IMR-90 (cell line): ENCODE results near the gene PHF21A.

ENCODE experiments used
- BHLHE40 ChIP-seq: fragments of 150-350 bp; IDR thresholded peaks from 2 replicates; pipeline ENCODE4 v1.6.1; 2016; ENCODE audit warnings: mild to moderate bottlenecking, low read depth, low read length
- CHD1 ChIP-seq: IDR thresholded peaks from 2 replicates; pipeline ENCODE4 v1.6.1; 2012; ENCODE audit warnings: low read depth, low read length, improper control_type of control experiment
- CTCF ChIP-seq: conservative IDR thresholded peaks from 2 replicates; pipeline ENCODE4 v1.5.1; 2012; ENCODE audit warnings: mild to moderate bottlenecking, low read depth, low read length, improper control_type of control experiment
- ELK1 ChIP-seq: fragments of 150-350 bp; IDR thresholded peaks from 2 replicates; pipeline ENCODE4 v1.6.1; 2016; ENCODE audit warnings: low read depth, mild to moderate bottlenecking, low read length, moderate library complexity, borderline replicate concordance
- FOS ChIP-seq: fragments of 150-350 bp; IDR thresholded peaks from 2 replicates; pipeline ENCODE4 v1.6.1; 2016; ENCODE audit warnings: low read depth, low read length
- MAFK ChIP-seq: IDR thresholded peaks from 2 replicates; pipeline ENCODE4 v1.6.1; 2012; ENCODE audit warnings: low read depth, low read length, improper control_type of control experiment
- MAZ ChIP-seq: IDR thresholded peaks from 2 replicates; pipeline ENCODE4 v1.6.1; 2012; ENCODE audit warnings: low read depth, mild to moderate bottlenecking, low read length, improper control_type of control experiment, moderate library complexity, borderline replicate concordance
- POLR2A ChIP-seq: IDR thresholded peaks from 2 replicates; pipeline ENCODE4 v1.6.1; 2012; ENCODE audit warnings: mild to moderate bottlenecking, low read depth, low read length
- RAD21 ChIP-seq: IDR thresholded peaks from 2 replicates; pipeline ENCODE4 v1.6.1; 2012; ENCODE audit warnings: low read length, improper control_type of control experiment
- RCOR1 ChIP-seq: IDR thresholded peaks from 2 replicates; pipeline ENCODE4 v1.6.1; 2012; ENCODE audit warnings: mild to moderate bottlenecking, low read length, improper control_type of control experiment; ENCODE audit not compliant: insufficient replicate concordance
- RFX5 ChIP-seq: IDR thresholded peaks from 2 replicates; pipeline ENCODE4 v1.8.0; 2012; ENCODE audit warnings: low read depth, mild to moderate bottlenecking, low read length, moderate library complexity
- SMC3 ChIP-seq: fragments of 150-350 bp; IDR thresholded peaks from 2 replicates; pipeline ENCODE4 v1.6.1; 2016; ENCODE audit warnings: low read depth, mild to moderate bottlenecking, antibody characterized with exemption, low read length, moderate library complexity
- USF2 ChIP-seq: fragments of 150-350 bp; IDR thresholded peaks from 2 replicates; pipeline ENCODE4 v1.6.1; 2017; ENCODE audit warnings: mild to moderate bottlenecking, antibody characterized with exemption, low read length, low read depth

GRCh38 chr11:45918331-45918941, 202.8 kb downstream of the PHF21A start:
- TF ChIP-seq MAFK: no peak
- no peak for TF ChIP-seq POLR2A
- TF ChIP-seq CTCF: no peak
- no peak for TF ChIP-seq RFX5
- no peak for TF ChIP-seq USF2
- no peak for TF ChIP-seq CHD1
- TF ChIP-seq RAD21: no peak
- TF ChIP-seq BHLHE40: no peak
- no peak for TF ChIP-seq RCOR1
- TF ChIP-seq MAZ: no peak
- TF ChIP-seq FOS: no peak
- no peak for TF ChIP-seq SMC3
- no peak for TF ChIP-seq ELK1
